NB4 (cell line): ENCODE results near the gene ATP11A.

Experiments
- DNase-seq: peaks from one replicate; pipeline ENCODE4 v3.0.0; 2010; ENCODE audit warnings: low read depth
- H3K4me3 ChIP-seq: one replicate; pipeline ENCODE4 v1.5.1; 2011; ENCODE audit warnings: mild to moderate bottlenecking, low read depth, low read length, moderate library complexity
- MAX ChIP-seq: IDR thresholded peaks from 2 replicates; pipeline ENCODE4 v1.6.1; 2011; ENCODE audit warnings: low read depth, low read length
- MYC ChIP-seq: IDR thresholded peaks from 2 replicates; pipeline ENCODE4 v1.6.1; 2011; ENCODE audit warnings: low read depth, low read length
- POLR2A ChIP-seq: IDR thresholded peaks from 2 replicates; pipeline ENCODE4 v1.6.1; 2011; ENCODE audit warnings: mild to moderate bottlenecking; ENCODE audit not compliant: insufficient read length; ENCODE audit errors: extremely low read depth
- TF ChIP-seq, protein P1 (sequence below): IDR thresholded peaks from one replicate; pipeline ENCODE4 v1.5.1; 2012; ENCODE audit warnings: low read depth, low read length

Gene ATP11A

DNA sequence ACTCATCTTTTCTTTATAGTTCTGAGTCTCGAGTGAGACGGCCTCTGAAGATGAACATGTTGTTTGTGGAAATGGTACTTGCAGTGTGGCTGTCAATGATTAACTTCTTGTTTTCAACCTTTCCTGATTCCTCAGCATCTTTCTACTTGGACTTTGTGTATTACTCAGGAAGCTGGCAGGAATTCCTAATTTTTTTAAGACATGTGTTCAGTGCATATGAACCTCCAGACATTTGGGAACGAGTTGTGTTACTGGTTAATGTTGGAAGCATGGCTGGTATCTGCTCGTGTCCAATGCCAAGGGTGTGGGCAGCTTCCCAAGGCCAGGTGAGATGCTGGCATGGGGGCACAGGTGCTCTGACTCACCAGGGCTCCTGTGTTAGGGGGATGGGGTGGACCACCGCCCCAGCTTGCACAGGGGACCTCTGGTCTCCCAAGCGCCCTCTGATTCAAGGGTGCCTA lies 218.1 kb downstream of the ATP11A start:
- H3K4me3 ChIP-seq = no peak overlapping the region
- TF ChIP-seq, protein P1, sequence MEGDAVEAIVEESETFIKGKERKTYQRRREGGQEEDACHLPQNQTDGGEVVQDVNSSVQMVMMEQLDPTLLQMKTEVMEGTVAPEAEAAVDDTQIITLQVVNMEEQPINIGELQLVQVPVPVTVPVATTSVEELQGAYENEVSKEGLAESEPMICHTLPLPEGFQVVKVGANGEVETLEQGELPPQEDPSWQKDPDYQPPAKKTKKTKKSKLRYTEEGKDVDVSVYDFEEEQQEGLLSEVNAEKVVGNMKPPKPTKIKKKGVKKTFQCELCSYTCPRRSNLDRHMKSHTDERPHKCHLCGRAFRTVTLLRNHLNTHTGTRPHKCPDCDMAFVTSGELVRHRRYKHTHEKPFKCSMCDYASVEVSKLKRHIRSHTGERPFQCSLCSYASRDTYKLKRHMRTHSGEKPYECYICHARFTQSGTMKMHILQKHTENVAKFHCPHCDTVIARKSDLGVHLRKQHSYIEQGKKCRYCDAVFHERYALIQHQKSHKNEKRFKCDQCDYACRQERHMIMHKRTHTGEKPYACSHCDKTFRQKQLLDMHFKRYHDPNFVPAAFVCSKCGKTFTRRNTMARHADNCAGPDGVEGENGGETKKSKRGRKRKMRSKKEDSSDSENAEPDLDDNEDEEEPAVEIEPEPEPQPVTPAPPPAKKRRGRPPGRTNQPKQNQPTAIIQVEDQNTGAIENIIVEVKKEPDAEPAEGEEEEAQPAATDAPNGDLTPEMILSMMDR = no peak
- TF ChIP-seq MAX = no peak
- no peak for TF ChIP-seq POLR2A
- TF ChIP-seq MYC = no peak
- no peak for DNase-seq

- no peak for DNase-seq
- TF ChIP-seq MAX (no peak), POLR2A (no peak), MYC (no peak)
- TF ChIP-seq, protein P1 = no peak
- no peak overlapping the region for H3K4me3 ChIP-seq
Measured at GRCh38 chr13:112908342-112908741, 218.5 kb downstream of the ATP11A start.

GRCh38 chr13:112910016-112910415 lies 220.2 kb downstream of the ATP11A start:
- no peak for DNase-seq
- no peak overlapping the region for H3K4me3 ChIP-seq
- TF ChIP-seq MAX (no peak), POLR2A (no peak), MYC (no peak)
- TF ChIP-seq, protein P1 = no peak

GRCh38 chr13:112910616-112911280 lies 220.9 kb downstream of the ATP11A start:
- TF ChIP-seq, protein P1 = no peak
- TF ChIP-seq POLR2A = no peak
- TF ChIP-seq MAX = no peak
- no peak for TF ChIP-seq MYC
- DNase-seq = no peak
- no peak overlapping the region for H3K4me3 ChIP-seq

GRCh38 chr13:112911285-112911701 lies 221.5 kb downstream of the ATP11A start:
- TF ChIP-seq, protein P1 = no peak
- TF ChIP-seq POLR2A = no peak
- no peak for TF ChIP-seq MYC
- TF ChIP-seq MAX = no peak
- H3K4me3 ChIP-seq = no peak overlapping the region
- DNase-seq = no peak
